Neuronal stem cell (in vitro differentiated cells): ENCODE measurements around the gene REXO1.
A peak's percentile ranks its signal among the peaks of the same experiment; 100 is the strongest.

ENCODE experiments used
- DNase-seq: peaks from one replicate; pipeline ENCODE4 v3.0.0-alpha.2; 2013; ENCODE audit warnings: low spot score
- H2AFZ ChIP-seq: one replicate; pipeline ENCODE4 v1.6.1; 2013; ENCODE audit warnings: mild to moderate bottlenecking, low read length, inconsistent platforms
- H2AK5ac ChIP-seq: 2 replicates; pipeline ENCODE4 v1.6.1; 2013; ENCODE audit warnings: low read depth, mild to moderate bottlenecking, inconsistent platforms, low read length, moderate library complexity, mixed read lengths
- H2BK120ac ChIP-seq: 2 replicates; pipeline ENCODE4 v1.6.1; 2013; ENCODE audit warnings: low read depth, mild to moderate bottlenecking, inconsistent platforms, low read length, moderate library complexity, mixed read lengths
- H2BK12ac ChIP-seq: one replicate; pipeline ENCODE4 v1.6.1; 2013; ENCODE audit warnings: low read length, inconsistent platforms
- H2BK15ac ChIP-seq: 2 replicates; pipeline ENCODE4 v1.6.1; 2013; ENCODE audit warnings: mild to moderate bottlenecking, low read length, inconsistent platforms, mixed read lengths
- H2BK5ac ChIP-seq: one replicate; pipeline ENCODE4 v1.6.1; 2013; ENCODE audit warnings: inconsistent platforms, mild to moderate bottlenecking, low read length, moderate library complexity
- H3K14ac ChIP-seq: one replicate; pipeline ENCODE4 v1.6.1; 2013; ENCODE audit warnings: low read length, inconsistent platforms
- H3K18ac ChIP-seq: 2 replicates; pipeline ENCODE4 v1.6.1; 2013; ENCODE audit warnings: low read length, inconsistent platforms
- H3K23ac ChIP-seq: 2 replicates; pipeline ENCODE4 v1.6.1; 2013; ENCODE audit warnings: low read depth, mild to moderate bottlenecking, mixed read lengths, low read length, inconsistent platforms; ENCODE audit not compliant: poor library complexity
- H3K27ac ChIP-seq: replicated peaks from 3 replicates; pipeline ENCODE4 v1.5.1; 2013; ENCODE audit warnings: low read length, inconsistent platforms
- H3K27me3 ChIP-seq, 3 experiments: 2 replicates each; pipeline ENCODE4 v1.6.1; 2013; ENCODE audit warnings: low read length in 3 of 3, mild to moderate bottlenecking in 2 of 3, inconsistent platforms in 1 of 3, low read depth in 1 of 3, mixed read lengths in 1 of 3, moderate library complexity in 1 of 3; ENCODE audit not compliant: control insufficient read depth in 3 of 3, insufficient read depth in 3 of 3
- H3K36me3 ChIP-seq, 2 donors: replicated peaks in 1 of 2; 2 replicates each; pipeline ENCODE4 v1.6.1; 2013; ENCODE audit warnings: low read length in 2 of 2; ENCODE audit not compliant: control insufficient read depth in 2 of 2, insufficient read depth in 2 of 2
- H3K4ac ChIP-seq: 2 replicates; pipeline ENCODE4 v1.6.1; 2013; ENCODE audit warnings: inconsistent platforms, mild to moderate bottlenecking, low read length, moderate library complexity
- H3K4me1 ChIP-seq, 2 donors: 1 replicate in 1 of 2; 2 replicates in 1 of 2; pipeline ENCODE4 v1.6.1; 2013; ENCODE audit warnings: low read length in 2 of 2, low read depth in 1 of 2; ENCODE audit not compliant: control insufficient read depth in 2 of 2, insufficient read depth in 1 of 2
- H3K4me2 ChIP-seq: one replicate; pipeline ENCODE4 v1.6.1; 2013; ENCODE audit warnings: mild to moderate bottlenecking, low read length, inconsistent platforms; ENCODE audit not compliant: insufficient read depth, poor library complexity, severe bottlenecking
- H3K4me3 ChIP-seq, 2 donors: 2 replicates each; pipeline ENCODE4 v1.5.1; 2013; ENCODE audit warnings: low read length in 2 of 2, mild to moderate bottlenecking in 2 of 2, inconsistent platforms in 1 of 2, moderate library complexity in 1 of 2
- H3K79me1 ChIP-seq: one replicate; pipeline ENCODE4 v1.6.1; 2013; ENCODE audit warnings: low read depth, mild to moderate bottlenecking, inconsistent platforms, low read length, moderate library complexity
- H3K9ac ChIP-seq: one replicate; pipeline ENCODE4 v1.6.1; 2013; ENCODE audit warnings: mild to moderate bottlenecking, low read depth, low read length, inconsistent platforms; ENCODE audit not compliant: poor library complexity
- H3K9me3 ChIP-seq, 2 donors: replicated peaks in 1 of 2; 2 replicates each; pipeline versions ENCODE3 to v1.6.1; 2013; ENCODE audit warnings: low read length in 2 of 2, mild to moderate bottlenecking in 2 of 2, inconsistent platforms in 1 of 2, low read depth in 1 of 2, mixed read lengths in 1 of 2, moderate library complexity in 1 of 2; ENCODE audit not compliant: control insufficient read depth in 2 of 2, insufficient read depth in 1 of 2
- H4K8ac ChIP-seq: one replicate; pipeline ENCODE4 v1.6.1; 2013; ENCODE audit warnings: low read depth, mild to moderate bottlenecking, inconsistent platforms, low read length, moderate library complexity
- H4K91ac ChIP-seq: one replicate; pipeline ENCODE4 v1.6.1; 2013; ENCODE audit warnings: low read length, low read depth, mild to moderate bottlenecking, inconsistent platforms; ENCODE audit not compliant: poor library complexity
- WGBS, 2 donors: extraction: QIAGEN DNeasy Blood & Tissue Kit; methylation state at CpG; one replicate each; pipeline ENCODE4 v1.1.7; 2013; ENCODE audit warnings: missing lambda C conversion rate in 2 of 2, mixed read lengths in 1 of 2; ENCODE audit not compliant: insufficient read length in 2 of 2, insufficient replicate concordance in 1 of 2; ENCODE audit errors: extremely low coverage in 2 of 2; 5-methylcytosine and 5-hydroxymethylcytosine counted together

Gene REXO1

DNA sequence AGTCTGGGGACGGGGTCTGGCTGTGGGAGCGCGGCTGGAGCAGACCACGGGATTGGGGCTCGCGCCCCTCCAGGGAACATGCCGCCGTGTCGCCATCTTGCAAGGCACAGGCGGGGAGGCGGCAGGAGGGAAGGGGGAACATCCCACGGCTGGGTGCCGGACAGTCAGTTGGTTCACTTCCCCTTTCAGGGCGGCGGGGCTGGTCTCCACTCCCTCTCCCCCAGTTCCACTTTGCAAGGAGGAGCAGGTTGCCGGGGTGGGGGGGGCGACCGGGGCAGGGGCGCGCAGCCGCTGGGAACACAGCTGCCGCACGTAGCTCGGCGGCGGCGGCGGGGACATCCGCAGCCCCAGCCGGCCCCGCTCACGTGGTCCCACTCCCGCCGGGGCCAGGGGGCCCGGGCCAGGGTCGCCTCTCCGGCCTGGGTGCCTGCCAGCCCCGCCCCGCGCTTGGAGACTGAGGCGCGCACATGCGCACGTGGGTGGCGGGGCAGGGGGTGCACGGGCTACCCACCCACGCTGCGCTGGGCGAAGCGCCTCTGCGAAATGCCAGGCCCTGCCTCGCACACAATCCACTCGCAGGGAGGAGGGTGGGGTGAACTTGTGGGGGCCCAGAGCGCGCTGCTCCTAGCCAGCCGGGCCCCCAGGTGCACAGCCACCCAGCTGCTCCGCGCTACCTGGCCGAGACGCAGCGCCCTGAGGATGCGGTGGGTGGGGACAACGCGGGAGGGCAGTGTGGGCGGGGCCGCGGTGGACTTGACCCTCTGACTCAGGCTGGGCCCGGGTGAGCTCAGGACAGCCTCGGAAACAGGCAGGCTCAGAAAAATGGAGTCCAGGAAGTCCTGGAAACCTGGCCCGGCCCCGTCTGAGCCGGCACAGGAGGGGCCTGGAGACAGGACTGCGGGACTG, 8.7 kb upstream of the REXO1 start:
- WGBS, 2 donors, result no CpG with 5 or more reads among the region's 73 CpGs

DNA sequence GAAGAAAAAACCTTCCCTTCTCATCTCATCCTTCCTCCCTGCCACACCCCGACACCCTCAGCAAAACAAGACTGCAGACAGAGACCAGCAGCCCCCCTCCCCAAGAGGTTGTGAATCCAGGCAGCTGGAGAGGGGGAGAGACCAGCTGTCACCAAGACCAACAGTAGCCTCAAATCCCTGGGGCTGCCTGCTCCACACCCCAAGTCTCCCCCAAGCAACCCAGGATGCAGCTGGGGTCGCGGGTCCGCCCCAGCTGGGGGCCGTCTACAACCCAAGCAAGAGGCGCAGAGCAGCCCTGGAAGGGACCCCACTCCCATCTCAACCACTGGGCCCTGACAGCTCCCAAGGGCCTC, 8.0 kb upstream of the REXO1 start:
- peak overlapping the region; percentile 87 for H3K18ac ChIP-seq
- H3K4me3 ChIP-seq, result no peak overlapping the region
- peaks cover 3 to 50% (median 9%) of the 10 kb centered on the region in 3 experiments for H3K27me3 ChIP-seq
- H4K8ac ChIP-seq, result no peak overlapping the region
- no peaks in the 10 kb centered on the region for H3K9me3 ChIP-seq
- no peaks in the 10 kb centered on the region for H3K36me3 ChIP-seq
- peak overlapping the region; percentile 96 for H2AK5ac ChIP-seq
- H3K9ac ChIP-seq, result peak overlapping the region; percentile 50
- H3K14ac ChIP-seq, result no peak overlapping the region
- H4K91ac ChIP-seq, result no peak overlapping the region
- DNase-seq, result no peak
- H3K27ac ChIP-seq, result no peak overlapping the region
- H3K23ac ChIP-seq, result peak overlapping the region; percentile 75
- H3K4me2 ChIP-seq, result peak overlapping the region; percentile 73
- peaks cover 19% of the 10 kb centered on the region for H3K79me1 ChIP-seq
- no CpG with 5 or more reads among the region's 6 CpGs for WGBS, 2 donors
- no peak overlapping the region for H3K4ac ChIP-seq
- no peak overlapping the region for H2AFZ ChIP-seq
- H2BK5ac ChIP-seq, result no peak overlapping the region
- no peak overlapping the region for H2BK15ac ChIP-seq
- peaks cover 47 to 49% of the 10 kb centered on the region in 2 donors for H3K4me1 ChIP-seq
- no peak overlapping the region for H2BK120ac ChIP-seq
- H2BK12ac ChIP-seq, result no peak overlapping the region

More for the DNA sequence above, 8.7 kb upstream of the REXO1 start:
- no peak overlapping the region for H3K14ac ChIP-seq
- no peaks in the 10 kb centered on the region for H3K9me3 ChIP-seq
- H2BK120ac ChIP-seq, result no peak overlapping the region
- peak overlapping the region; percentile 39 for H2BK5ac ChIP-seq
- H2BK12ac ChIP-seq, result peak overlapping the region; percentile 46
- peaks cover 7 to 57% (median 15%) of the 10 kb centered on the region in 3 experiments for H3K27me3 ChIP-seq
- H3K4me2 ChIP-seq, result peak overlapping the region; percentile 73
- no peak overlapping the region for H4K8ac ChIP-seq
- peak overlapping the region; percentile 55 for H3K23ac ChIP-seq
- H2AFZ ChIP-seq, result no peak overlapping the region
- peaks cover 21% of the 10 kb centered on the region for H3K79me1 ChIP-seq
- H3K9ac ChIP-seq, result peak overlapping the region; percentile 77
- H3K36me3 ChIP-seq, result no peaks in the 10 kb centered on the region
- peak overlapping the region; percentile 96 for H2AK5ac ChIP-seq
- peaks cover 52 to 55% of the 10 kb centered on the region in 2 donors for H3K4me1 ChIP-seq
- no peak for DNase-seq
- H4K91ac ChIP-seq, result no peak overlapping the region
- peak overlapping the region; percentile 53 for H3K4ac ChIP-seq
- peak overlapping the region in 1 of 2 donors; percentile 56 for H3K4me3 ChIP-seq
- no peak overlapping the region for H3K27ac ChIP-seq
- H2BK15ac ChIP-seq, result peak overlapping the region; percentile 26
- H3K18ac ChIP-seq, result peak overlapping the region; percentile 87

GRCh38 chr19:1855828-1856255, 7.6 kb upstream of the REXO1 start:
- no peaks in the 10 kb centered on the region for H3K36me3 ChIP-seq
- H2AK5ac ChIP-seq, result peak overlapping the region; percentile 96
- H3K9ac ChIP-seq, result peak overlapping the region; percentile 85
- H2BK5ac ChIP-seq, result no peak overlapping the region
- peaks cover 19% of the 10 kb centered on the region for H3K79me1 ChIP-seq
- no peak overlapping the region for H2AFZ ChIP-seq
- no peak overlapping the region for H4K8ac ChIP-seq
- peak overlapping the region; percentile 73 for H2BK12ac ChIP-seq
- no peak overlapping the region for H2BK120ac ChIP-seq
- H3K4me3 ChIP-seq, result peak overlapping the region in 1 of 2 donors; percentile 47
- H3K9me3 ChIP-seq, result no peaks in the 10 kb centered on the region
- H3K4me2 ChIP-seq, result no peak overlapping the region
- H2BK15ac ChIP-seq, result peak overlapping the region; percentile 99
- peak overlapping the region; percentile 76 for H3K14ac ChIP-seq
- H3K23ac ChIP-seq, result peak overlapping the region; percentile 75
- no peak for DNase-seq
- H3K27ac ChIP-seq, result no peak overlapping the region
- no peak overlapping the region for H4K91ac ChIP-seq
- peak overlapping the region; percentile 87 for H3K18ac ChIP-seq
- H3K4me1 ChIP-seq, result peaks cover 45 to 47% of the 10 kb centered on the region in 2 donors
- H3K27me3 ChIP-seq, result peaks cover 0 to 46% (median 5%) of the 10 kb centered on the region in 3 experiments
- no peak overlapping the region for H3K4ac ChIP-seq
- no CpG with 5 or more reads among the region's 13 CpGs for WGBS, 2 donors
